BLaER1 treated with 17β-estradiol and CSF1 and Interleukin-3, amounts not matched to agents 10 nM and 100 nM (cell line): ENCODE data around the gene ADARB2.
A peak's percentile ranks its signal among the peaks of the same experiment; 100 is the strongest.

ENCODE experiments used
- H3K27ac ChIP-seq, 11 experiments: shearing (Covaris generic); formaldehyde crosslinking; 2 replicates each; pipeline ENCODE4 v1.8.1; 2022
- H3K27me3 ChIP-seq, 11 experiments: shearing (Covaris generic); formaldehyde crosslinking; 2 replicates each; pipeline ENCODE4 v1.8.1; 2022
- H3K36me3 ChIP-seq, 11 experiments: shearing (Covaris generic); formaldehyde crosslinking; 2 replicates each; pipeline ENCODE4 v1.8.1; 2022
- H3K4me1 ChIP-seq, 10 experiments: shearing (Covaris generic); formaldehyde crosslinking; 2 replicates each; pipeline ENCODE4 v1.8.1; 2022
- H3K4me2 ChIP-seq, 11 experiments: shearing (Covaris generic); formaldehyde crosslinking; 2 replicates each; pipeline ENCODE4 v1.8.1; 2022
- H3K4me3 ChIP-seq, 10 experiments: shearing (Covaris generic); formaldehyde crosslinking; 2 replicates each; pipeline ENCODE4 v1.8.1; 2022
- H3K9ac ChIP-seq, 11 experiments: shearing (Covaris generic); formaldehyde crosslinking; 2 replicates each; pipeline ENCODE4 v1.8.1; 2022
- H3K9me3 ChIP-seq, 11 experiments: shearing (Covaris generic); formaldehyde crosslinking; replicated peaks in 1 of 11; 2 replicates each; pipeline ENCODE4 v1.8.1; 2022
- H4K20me1 ChIP-seq, 11 experiments: shearing (Covaris generic); formaldehyde crosslinking; 2 replicates each; pipeline ENCODE4 v1.8.1; 2022
- Cebpa-rat ChIP-seq, 11 experiments: shearing (Covaris generic); IDR thresholded peaks; 2 replicates each; pipeline ENCODE4 v1.8.1; 2022

ADARB2 gene

GRCh38 chr10:1244493-1244892 lies 492.8 kb downstream of the ADARB2 start:
- Histone ChIP-seq H3K4me3 (no peak overlapping the region), H4K20me1 (peaks cover 0 to 5% (median 0%) of the 10 kb centered on the region in 11 experiments; a peak in 2 of 22 replicates), H3K9me3 (no peaks in the 10 kb centered on the region; a peak in 1 of 22 replicates), H3K4me2 (no peak overlapping the region), H3K9ac (no peak overlapping the region), H3K4me1 (peaks cover 18 to 43% (median 31%) of the 10 kb centered on the region in 10 experiments), H3K27ac (no peak overlapping the region), H3K27me3 (peaks cover 10 to 49% (median 39%) of the 10 kb centered on the region in 11 experiments; a peak in 21 of 22 replicates), H3K36me3 (no peaks in the 10 kb centered on the region)
- TF ChIP-seq Cebpa-rat (IDR thresholded peaks at IDR 0.05), result no peak

GRCh38 chr10:1243486-1244234 lies 493.7 kb downstream of the ADARB2 start:
- Histone ChIP-seq H4K20me1 (peaks cover 0 to 5% (median 0%) of the 10 kb centered on the region in 11 experiments; a peak in 2 of 22 replicates), H3K27me3 (peaks cover 12 to 56% (median 36%) of the 10 kb centered on the region in 11 experiments; a peak in 21 of 22 replicates), H3K27ac (no peak overlapping the region), H3K4me1 (peaks cover 15 to 43% (median 31%) of the 10 kb centered on the region in 10 experiments), H3K4me3 (no peak overlapping the region), H3K4me2 (peak overlapping the region in 4 of 11 experiments; percentile 91 to 95 (median 92); a peak in 6 of 22 replicates), H3K9ac (no peak overlapping the region), H3K9me3 (no peaks in the 10 kb centered on the region; a peak in 1 of 22 replicates), H3K36me3 (no peaks in the 10 kb centered on the region)
- TF ChIP-seq Cebpa-rat (IDR thresholded peaks at IDR 0.05), result no peak

GRCh38 chr10:1242975-1243374 lies 494.4 kb downstream of the ADARB2 start:
- H3K4me2 ChIP-seq, result peak overlapping the region in 6 of 11 experiments; percentile 82 to 95 (median 91); a peak in 10 of 22 replicates
- H3K27ac ChIP-seq, result no peak overlapping the region
- H3K4me1 ChIP-seq, result peaks cover 8 to 38% (median 30%) of the 10 kb centered on the region in 10 experiments
- no peak overlapping the region for H3K4me3 ChIP-seq
- H3K9ac ChIP-seq, result no peak overlapping the region
- peaks cover 13 to 60% (median 37%) of the 10 kb centered on the region in 11 experiments; a peak in 20 of 22 replicates for H3K27me3 ChIP-seq
- TF ChIP-seq Cebpa-rat (IDR thresholded peaks at IDR 0.05), result no peak
- no peaks in the 10 kb centered on the region for H3K36me3 ChIP-seq
- no peaks in the 10 kb centered on the region; a peak in 1 of 22 replicates for H3K9me3 ChIP-seq
- peaks cover 0 to 5% (median 0%) of the 10 kb centered on the region in 11 experiments; a peak in 2 of 22 replicates for H4K20me1 ChIP-seq

DNA sequence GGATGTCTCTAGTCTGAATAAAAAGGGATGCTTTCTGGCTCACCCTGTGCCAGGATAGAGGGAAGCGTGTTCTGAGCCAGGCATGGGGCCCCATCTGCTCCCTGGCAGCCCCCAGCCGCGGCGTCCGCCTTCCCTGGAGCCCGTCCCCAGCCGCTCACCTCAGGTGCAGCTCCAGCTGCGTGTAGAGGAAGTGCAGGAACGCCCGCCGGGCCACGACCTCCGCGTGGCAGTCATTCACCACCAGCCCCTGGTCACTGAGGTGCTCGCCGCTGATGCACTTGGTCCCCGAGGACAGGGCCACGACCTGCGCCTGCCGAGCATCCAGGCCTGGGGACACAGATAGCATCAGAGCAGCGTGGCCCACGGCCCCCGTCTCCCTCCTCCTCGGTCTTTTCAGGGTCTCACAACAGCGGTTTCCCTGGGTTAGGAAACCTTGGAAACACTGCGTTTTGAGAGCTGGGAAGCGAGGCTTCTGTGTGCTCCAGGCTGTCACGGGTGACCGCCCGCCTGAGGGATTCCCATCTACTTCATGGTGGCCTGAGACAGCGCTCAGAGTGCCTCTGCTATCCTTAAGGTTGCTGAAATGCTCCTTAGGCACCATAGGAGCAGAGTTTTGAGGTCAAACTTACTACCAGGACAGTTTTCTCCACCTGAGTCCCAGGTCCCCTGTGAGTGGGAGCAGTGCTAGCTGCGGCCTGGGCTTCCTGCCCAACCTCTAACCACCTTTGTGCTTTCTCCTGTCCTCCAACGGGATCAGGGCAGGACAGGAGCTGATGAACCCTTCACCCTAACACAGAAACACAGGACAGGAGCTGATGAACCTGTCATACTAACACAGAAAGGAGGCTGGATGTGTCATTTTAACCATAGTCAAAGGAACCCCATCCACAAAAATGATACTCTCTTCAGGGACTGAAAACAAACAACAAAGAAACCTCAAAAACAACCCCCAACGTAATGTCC lies 495.1 kb downstream of the ADARB2 start:
- Histone ChIP-seq H3K4me2 (peak overlapping the region in 9 of 11 experiments; percentile 82 to 95 (median 91); a peak in 18 of 22 replicates), H3K9me3 (no peaks in the 10 kb centered on the region; a peak in 1 of 22 replicates)
- no peak for TF ChIP-seq Cebpa-rat (IDR thresholded peaks at IDR 0.05)

GRCh38 chr10:1241322-1241890 lies 495.9 kb downstream of the ADARB2 start:
- Histone ChIP-seq H4K20me1 (peaks cover 0 to 5% (median 0%) of the 10 kb centered on the region in 11 experiments; a peak in 2 of 22 replicates), H3K9me3 (no peaks in the 10 kb centered on the region; a peak in 1 of 22 replicates), H3K4me1 (peaks cover 8 to 38% (median 30%) of the 10 kb centered on the region in 10 experiments), H3K27ac (peak overlapping the region in 3 of 11 experiments; percentile 10 to 57 (median 17); a peak in 4 of 22 replicates), H3K4me3 (no peak overlapping the region), H3K27me3 (peaks cover 18 to 62% (median 39%) of the 10 kb centered on the region in 11 experiments; a peak in 20 of 22 replicates), H3K9ac (peak overlapping the region in 2 of 11 experiments; percentile 10 to 24; a peak in 2 of 22 replicates), H3K4me2 (peak overlapping the region in 9 of 11 experiments; percentile 82 to 95 (median 91); a peak in 18 of 22 replicates), H3K36me3 (no peaks in the 10 kb centered on the region)
- no peak for TF ChIP-seq Cebpa-rat (IDR thresholded peaks at IDR 0.05)

More for the DNA sequence above, 495.1 kb downstream of the ADARB2 start:
- Histone ChIP-seq H3K36me3 (no peaks in the 10 kb centered on the region), H3K27me3 (peaks cover 18 to 62% (median 39%) of the 10 kb centered on the region in 11 experiments; a peak in 20 of 22 replicates), H4K20me1 (peaks cover 0 to 5% (median 0%) of the 10 kb centered on the region in 11 experiments; a peak in 2 of 22 replicates), H3K27ac (no peak overlapping the region; a peak in 1 of 22 replicates), H3K4me1 (peaks cover 8 to 38% (median 30%) of the 10 kb centered on the region in 10 experiments), H3K9ac (peak overlapping the region in 1 of 11 experiments; percentile 10; a peak in 1 of 22 replicates), H3K4me3 (no peak overlapping the region)

- H3K36me3 ChIP-seq, result no peaks in the 10 kb centered on the region
- peak overlapping the region; percentile 45 to 95 (median 91) for H3K4me2 ChIP-seq
- H4K20me1 ChIP-seq, result peaks cover 0 to 5% (median 0%) of the 10 kb centered on the region in 11 experiments; a peak in 2 of 22 replicates
- no peak for TF ChIP-seq Cebpa-rat (IDR thresholded peaks at IDR 0.05)
- peak overlapping the region in 7 of 10 experiments; percentile 34 to 55 (median 42); a peak in 12 of 20 replicates for H3K4me3 ChIP-seq
- H3K4me1 ChIP-seq, result peaks cover 8 to 38% (median 30%) of the 10 kb centered on the region in 10 experiments
- H3K27me3 ChIP-seq, result peaks cover 18 to 62% (median 39%) of the 10 kb centered on the region in 11 experiments; a peak in 20 of 22 replicates
- peak overlapping the region in 3 of 11 experiments; percentile 3 to 57 (median 27); a peak in 2 of 22 replicates for H3K27ac ChIP-seq
- H3K9me3 ChIP-seq, result no peaks in the 10 kb centered on the region; a peak in 1 of 22 replicates
- peak overlapping the region in 3 of 11 experiments; percentile 6 to 49 (median 40); a peak in 3 of 22 replicates for H3K9ac ChIP-seq
Measured at GRCh38 chr10:1240341-1240775, 497.0 kb downstream of the ADARB2 start.

DNA sequence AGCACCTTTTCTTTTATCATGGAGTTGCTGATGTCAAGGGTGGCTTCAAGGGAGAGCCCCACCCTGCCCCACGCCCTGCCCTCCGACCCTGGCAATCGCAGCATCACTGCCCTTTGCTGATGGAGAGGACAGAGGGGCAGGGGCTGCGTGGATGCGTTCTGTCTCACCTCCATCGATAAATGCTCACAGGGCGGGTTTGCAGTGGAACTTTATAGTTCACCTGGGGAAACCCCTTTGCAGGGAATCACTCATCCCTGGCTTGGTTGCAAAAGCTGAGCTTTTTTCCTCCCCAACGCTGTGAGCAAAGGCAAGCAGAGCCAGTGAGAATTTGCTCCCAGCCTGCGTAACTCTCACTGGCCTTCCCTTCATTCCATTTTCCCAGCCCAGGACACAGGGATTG lies 504.3 kb downstream of the ADARB2 start:
- H3K4me1 ChIP-seq, result peaks cover 0 to 27% (median 9%) of the 10 kb centered on the region in 10 experiments; a peak in 13 of 20 replicates
- no peak overlapping the region for H3K4me2 ChIP-seq
- no peaks in the 10 kb centered on the region for H4K20me1 ChIP-seq
- H3K9me3 ChIP-seq, result no peaks in the 10 kb centered on the region
- H3K27me3 ChIP-seq, result peaks cover 2 to 21% (median 16%) of the 10 kb centered on the region in 11 experiments; a peak in 16 of 22 replicates
- TF ChIP-seq Cebpa-rat (IDR thresholded peaks at IDR 0.05), result no peak
- no peak overlapping the region for H3K9ac ChIP-seq
- no peaks in the 10 kb centered on the region for H3K36me3 ChIP-seq
- H3K27ac ChIP-seq, result no peak overlapping the region
- no peak overlapping the region for H3K4me3 ChIP-seq
